Measurements from ENCODE around the gene STXBP6. TPM values are rescaled to one million over a fixed set of nuclear protein-coding genes. Genes with fewer than 3 reads are reported as not detected.
"Not testable (repeated sequence)": the region's sequence is repeated elsewhere in the genome, so short reads cannot be mapped to it uniquely, and the experiment has no call there.

STXBP6 gene
- total RNA-seq, 2 donors from 2014 or later = 11.0 to 23.9 TPM

DNA sequence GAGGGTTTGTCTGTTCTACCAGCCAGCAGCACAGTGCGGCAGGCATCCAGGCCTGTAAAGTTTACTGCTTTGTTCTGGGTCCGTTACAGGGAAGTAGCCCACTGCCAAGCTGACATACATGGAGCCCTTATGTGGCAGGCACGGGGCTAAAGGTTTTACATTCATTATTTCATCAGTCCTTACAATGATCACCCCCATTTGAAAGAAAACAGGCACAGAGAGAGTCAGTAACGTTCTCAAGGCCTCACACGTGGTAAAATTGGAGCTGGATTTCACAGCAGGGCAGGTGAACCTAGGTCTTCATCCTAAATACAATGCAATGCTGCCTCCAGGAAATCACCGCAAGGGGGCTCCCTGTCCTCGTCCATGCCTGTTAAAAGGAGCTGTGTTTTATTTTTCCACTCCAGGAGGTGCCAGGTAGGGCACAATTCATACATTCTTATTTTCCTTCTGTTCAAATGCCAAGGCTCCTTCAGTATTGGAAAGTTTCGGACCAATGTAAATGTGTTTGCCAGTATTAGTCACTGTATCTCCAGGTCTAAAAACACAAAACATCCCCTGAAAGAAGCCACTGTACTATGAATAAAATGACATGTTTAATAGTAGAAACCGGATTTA, 243.8 kb downstream of the STXBP6 start:
- peak; percentile 73 for DNase-seq
- peak; percentile 67 to 76 for ATAC-seq

DNA sequence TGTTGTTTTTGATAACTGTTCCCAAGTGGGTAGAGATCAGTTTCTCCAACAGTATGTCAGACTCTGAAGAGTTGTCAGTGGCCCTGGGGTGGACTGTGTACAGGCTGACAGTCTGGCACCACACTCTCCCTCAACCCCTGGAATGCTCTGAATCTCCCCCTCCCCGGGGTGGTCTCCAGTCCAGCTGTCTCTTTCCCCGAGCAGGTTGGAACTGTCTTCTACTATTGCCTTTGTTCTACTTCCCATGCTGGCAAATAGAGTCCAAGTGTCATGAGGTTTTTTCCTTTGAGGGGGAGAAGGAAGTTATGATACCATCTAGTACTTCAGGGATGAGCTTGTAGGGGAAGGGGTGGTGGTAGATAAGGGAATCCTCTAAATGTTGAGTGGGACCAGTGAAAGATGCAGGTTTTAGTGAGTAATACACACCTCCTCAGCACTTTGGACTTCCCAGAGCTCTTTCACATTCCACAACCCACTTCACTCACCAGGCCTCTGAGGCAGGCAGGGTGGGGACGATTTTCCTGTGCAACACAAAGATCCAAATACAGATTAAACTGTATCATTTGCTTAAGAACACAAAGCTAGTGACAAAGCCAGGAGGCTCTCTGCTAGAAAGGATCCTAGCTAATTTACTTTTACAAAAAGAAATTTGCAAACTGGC, 245.3 kb downstream of the STXBP6 start:
- no peak for DNase-seq
- intact Hi-C loops (cut with DNase I) = loop anchor here (5.0 kb wide), 2 partner anchors 328 to 348 kb away; no protein-coding TSS in a partner anchor
- ATAC-seq = no peak

More for the DNA sequence above, 243.8 kb downstream of the STXBP6 start:
- intact Hi-C loops (cut with DNase I) = loop anchor here in 1 of 2 donors (2.0 to 5.0 kb wide), 3 partner anchors 237 to 346 kb away; no protein-coding TSS in a partner anchor

DNA sequence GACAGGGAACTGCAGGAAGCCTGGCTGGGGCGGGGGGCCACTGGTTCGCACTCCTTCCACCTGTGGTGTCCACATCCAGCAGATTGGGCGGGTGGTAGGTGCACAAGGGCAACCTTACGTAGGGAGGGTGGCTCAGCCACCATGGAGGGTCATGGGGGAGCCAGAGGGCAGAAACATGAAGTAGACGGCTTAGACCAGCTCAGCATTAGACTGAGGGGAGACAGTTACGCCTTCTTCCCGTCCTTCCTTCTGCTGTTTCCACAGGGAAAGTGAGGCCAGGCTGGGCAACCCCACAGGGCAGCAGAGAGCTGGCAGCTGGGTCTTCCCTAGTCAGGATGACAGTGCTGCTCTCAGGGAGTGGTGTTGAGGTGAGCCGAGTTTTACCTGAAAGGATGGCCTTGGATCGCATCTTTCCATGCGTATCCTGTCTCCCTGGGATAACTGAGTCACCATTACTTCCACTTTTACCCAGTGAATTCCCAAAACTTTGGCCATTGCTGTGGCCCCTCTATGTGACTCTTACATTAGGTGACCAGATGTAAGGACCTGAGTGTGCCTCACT, 245.9 kb downstream of the STXBP6 start:
- intact Hi-C loops (cut with DNase I) = loop anchor here in 1 of 2 donors (5.0 kb wide), 1 partner anchor 348 kb away; no protein-coding TSS in a partner anchor
- DNase-seq = no peak
- ATAC-seq = no peak

DNA sequence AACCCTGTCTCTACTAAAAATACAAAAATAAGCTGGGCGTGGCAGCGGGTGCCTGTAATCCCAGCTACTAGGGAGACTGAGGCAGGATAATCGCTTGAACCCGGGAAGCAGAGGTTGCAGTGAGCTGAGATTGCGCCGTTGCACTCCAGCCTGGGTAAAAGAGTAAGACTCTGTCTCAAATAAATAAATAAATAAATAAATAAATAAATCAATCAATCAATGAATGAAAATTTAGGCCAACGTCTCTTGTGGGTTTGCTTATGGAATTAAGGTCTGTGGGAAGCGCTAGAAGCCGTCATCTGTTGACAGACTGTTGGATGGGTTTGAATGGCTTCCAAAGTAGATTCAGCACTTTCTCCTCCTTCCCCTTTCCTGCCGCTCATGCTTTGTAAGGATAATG, 246.5 kb downstream of the STXBP6 start:
- not testable (repeated sequence) for DNase-seq, ATAC-seq
- intact Hi-C loops (cut with DNase I) = loop anchor here in 1 of 2 donors (5.0 kb wide), 1 partner anchor 349 kb away; no protein-coding TSS in a partner anchor

DNA sequence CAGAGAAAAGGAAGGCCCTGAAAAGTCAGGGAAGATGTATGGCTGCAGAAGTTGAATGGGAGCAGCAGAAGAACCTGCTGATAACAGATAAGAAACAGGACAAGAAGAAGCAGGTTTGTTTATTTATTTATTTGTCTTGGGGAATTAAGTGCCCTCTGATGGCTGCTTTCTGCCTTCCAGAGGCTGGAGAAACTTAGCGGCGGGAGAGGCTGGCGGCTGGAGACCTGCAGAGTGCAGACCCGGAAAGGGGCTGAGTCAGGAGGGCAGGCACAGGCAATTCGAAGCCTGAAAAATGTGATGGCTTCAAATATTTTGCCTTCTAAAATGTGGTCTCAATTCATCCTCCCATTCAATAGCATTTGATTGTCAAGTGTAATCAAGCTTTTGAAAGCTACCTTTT, 247.7 kb downstream of the STXBP6 start:
- no peak for DNase-seq
- intact Hi-C loops (cut with DNase I) = loop anchor here in 1 of 2 donors (5.0 kb wide), 1 partner anchor 350 kb away; no protein-coding TSS in a partner anchor
- no peak for ATAC-seq

DNA sequence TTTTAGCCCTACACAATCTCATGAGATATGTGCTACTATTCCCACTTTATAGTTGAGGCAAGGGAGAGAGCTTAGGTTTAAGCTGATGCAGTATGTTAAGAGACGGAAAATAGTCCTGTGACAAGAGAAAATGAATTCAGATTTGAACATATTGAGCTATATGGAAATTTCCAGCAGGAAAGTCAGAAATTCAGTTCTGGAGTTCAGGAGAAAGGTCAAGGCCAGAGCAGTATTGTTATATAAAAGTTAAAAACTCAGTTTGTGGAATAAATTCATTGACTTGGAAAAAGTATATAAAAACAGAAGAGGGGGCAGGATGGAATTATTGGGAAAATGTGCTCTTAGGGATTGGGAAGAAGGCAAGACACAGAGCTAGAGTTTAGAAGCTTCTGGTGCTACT, 248.9 kb downstream of the STXBP6 start:
- intact Hi-C loops (cut with DNase I) = loop anchor here in 1 of 2 donors (5.0 kb wide), 1 partner anchor 351 kb away; no protein-coding TSS in a partner anchor
- no peak for ATAC-seq
- DNase-seq = no peak

DNA sequence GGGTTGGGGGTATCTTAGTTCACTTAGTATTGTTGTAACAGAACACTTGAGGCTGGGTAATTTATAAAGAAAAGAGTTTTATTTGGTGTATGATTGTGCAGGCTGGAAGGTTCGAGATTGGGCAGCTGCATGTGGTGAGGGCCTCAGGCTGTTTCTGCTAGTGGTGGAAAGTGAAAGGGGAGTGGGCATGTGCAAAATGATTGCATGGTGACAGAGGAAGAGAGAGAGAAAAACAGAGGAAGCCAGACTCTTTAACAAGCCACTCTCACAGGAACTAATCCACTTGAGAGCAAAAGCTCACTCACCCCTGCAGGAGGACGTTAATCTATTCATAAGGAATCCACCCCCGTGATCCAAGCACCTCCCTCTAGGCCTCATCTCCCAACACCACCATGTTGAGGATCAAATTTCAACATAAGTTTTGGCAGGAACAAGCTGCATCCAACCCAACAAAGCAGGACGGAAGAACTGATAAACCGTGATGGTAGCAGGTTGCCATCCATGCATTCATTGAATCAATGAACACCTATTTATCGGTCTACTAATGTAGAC, 251.0 kb downstream of the STXBP6 start:
- DNase-seq (no peak), ATAC-seq (no peak)
- intact Hi-C loops (cut with DNase I) = no loop called here

DNA sequence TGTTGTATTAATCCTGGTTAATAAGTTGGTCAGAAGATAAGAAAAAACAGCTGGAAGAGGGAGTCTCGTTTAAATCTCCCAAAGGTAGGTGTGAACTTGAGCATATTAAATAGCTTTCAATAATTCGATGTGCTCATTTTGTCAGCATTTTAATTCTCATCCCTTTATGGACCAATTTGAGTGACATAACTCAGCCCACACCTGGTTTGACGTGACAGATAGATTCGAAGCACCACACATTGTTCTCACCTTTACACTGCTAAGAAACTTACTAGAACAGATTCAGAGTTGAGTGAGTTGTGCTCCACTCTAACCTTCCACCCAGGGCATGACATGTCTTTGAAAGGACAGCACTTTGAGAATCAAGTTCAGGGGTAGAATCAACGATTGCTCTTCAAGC, 254.5 kb downstream of the STXBP6 start:
- DNase-seq (no peak), ATAC-seq (no peak)
- intact Hi-C loops (cut with DNase I) = no loop called here

DNA sequence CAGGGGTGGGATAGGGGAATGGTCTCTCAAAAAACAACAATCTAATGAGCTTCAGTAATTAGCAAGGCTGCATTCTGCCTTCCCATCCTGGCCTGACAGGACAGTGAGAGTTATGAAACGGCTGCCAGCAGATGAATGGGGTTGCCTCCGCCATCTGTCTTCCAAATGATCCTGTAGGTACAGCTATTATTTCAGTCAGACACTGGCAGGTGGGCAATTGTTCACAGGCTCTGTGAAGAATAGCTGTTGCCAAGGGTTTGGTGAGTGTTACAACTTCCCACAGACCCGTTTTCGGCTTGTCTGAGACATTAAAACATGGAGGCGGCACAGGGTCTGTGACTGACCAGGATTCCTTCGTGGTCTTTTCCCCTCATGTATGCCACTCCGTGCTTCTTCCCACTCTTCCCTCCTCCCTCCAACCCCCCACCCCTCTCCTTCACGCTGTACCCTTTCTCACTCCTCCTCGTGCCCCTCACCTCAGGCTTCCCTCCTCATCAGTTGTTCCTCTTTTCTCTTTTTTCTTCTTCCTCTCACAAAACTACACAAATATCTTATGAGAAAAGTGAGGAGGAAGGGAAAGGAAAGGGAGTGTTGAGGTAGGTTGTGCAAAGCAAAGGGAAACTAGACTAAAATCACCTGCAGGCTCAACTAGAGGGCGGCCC, 255.2 kb downstream of the STXBP6 start:
- ATAC-seq (no peak), DNase-seq (no peak)
- intact Hi-C loops (cut with DNase I) = no loop called here

DNA sequence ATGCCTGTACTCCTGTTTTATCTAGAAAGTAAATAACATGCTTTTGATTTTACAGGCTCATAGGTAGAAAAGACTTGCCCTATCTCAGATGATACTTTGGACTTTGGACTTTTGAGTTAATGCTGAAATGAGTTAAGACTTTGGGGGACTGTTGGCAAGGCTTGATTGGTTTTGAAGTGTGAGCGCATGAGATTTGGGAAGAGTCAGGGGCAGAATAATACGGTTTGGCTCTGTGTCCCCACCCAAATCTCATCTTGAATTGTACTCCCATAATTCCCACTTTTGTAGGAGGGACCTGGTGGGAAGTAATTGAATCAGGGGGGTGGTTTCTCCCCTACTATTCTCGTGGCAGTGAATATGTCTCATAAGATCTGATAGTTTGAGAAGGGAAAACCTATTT, 259.8 kb downstream of the STXBP6 start:
- DNase-seq = no peak
- no peak for ATAC-seq
- intact Hi-C loops (cut with DNase I) = no loop called here

DNA sequence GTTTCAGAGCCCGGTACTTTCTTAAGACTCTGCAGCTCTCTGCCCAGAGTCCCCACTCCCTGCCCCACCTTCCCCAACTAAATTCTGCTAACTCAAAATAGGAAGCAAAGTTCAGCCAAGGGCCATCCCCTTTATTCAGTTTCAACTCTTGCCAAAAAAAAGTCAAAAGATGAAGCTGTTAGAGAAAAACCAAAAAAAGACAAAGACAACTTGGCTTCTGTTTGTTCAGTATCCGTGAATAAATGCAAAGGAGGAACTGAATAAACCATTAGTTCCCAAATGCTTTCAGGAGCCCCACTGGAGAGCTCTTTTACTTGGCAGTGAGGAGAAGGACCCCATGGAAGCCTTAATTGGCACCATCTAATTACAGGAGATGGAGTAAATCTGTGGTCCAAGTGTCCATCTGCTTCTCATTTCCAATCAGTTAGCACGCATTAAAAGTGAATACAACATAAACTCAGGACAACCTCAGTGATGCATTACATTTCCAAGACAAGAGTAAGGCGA, 260.5 kb downstream of the STXBP6 start:
- intact Hi-C loops (cut with DNase I) = no loop called here
- peak; percentile 59 to 68 for ATAC-seq
- DNase-seq = no peak

DNA sequence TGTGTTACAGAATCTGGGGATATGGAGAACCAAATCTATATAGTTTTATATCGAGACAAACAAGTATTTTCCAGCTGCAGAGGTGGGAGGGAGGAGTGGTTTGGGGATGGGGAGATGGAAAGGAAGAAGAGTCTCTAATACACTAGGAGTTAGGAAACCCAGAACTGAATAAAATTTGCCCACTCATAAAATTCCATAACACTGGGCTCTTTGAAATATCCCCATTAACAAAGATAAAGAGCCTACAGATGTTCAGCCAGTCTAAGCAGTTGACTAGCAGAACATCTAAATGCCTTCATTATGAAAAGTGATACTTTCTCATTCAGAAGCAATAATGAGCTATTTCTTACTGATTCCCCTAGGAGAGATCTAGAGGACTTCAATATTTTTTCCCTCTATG, 264.2 kb downstream of the STXBP6 start:
- intact Hi-C loops (cut with DNase I) = no loop called here
- no peak for ATAC-seq
- no peak for DNase-seq

DNA sequence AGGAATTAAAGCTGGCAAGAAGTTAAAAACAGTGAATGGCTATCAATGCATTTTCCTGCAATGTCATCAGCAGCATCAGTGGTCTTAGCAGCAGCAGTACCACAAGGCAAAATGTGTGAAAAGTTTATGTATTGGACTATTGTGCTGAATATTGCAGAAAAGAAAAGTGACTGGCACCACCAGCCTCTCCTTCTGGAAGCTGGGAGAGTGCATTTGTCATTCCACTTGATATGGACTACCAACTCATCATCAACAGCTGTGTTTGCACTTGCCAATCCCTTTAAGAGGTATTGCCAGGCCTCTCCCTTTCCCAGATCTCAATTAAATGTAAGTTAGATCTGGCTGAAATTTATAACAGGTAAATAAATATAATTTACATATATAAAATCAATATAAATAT, 265.0 kb downstream of the STXBP6 start:
- intact Hi-C loops (cut with DNase I) = no loop called here
- ATAC-seq (no peak), DNase-seq (no peak)

DNA sequence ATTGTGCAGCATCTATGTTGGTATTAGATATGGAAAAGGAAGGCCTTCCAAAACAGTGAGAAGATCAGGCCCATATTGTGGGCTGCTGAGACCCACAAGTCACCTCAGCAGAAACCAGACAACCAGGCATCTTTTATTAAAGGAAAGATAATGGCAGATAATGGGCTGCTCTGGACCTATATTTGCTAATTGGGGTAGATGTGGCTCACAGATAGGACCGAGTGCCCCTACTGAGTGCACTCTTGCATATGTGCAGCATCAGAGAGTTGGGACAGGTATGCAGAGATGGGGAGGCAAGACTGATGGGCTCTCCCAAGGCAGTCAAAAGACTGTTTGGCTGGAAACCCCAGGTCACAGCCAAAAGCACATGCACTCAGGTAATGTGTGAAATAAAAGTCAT, 266.2 kb downstream of the STXBP6 start:
- intact Hi-C loops (cut with DNase I) = no loop called here
- no peak for DNase-seq
- no peak for ATAC-seq

DNA sequence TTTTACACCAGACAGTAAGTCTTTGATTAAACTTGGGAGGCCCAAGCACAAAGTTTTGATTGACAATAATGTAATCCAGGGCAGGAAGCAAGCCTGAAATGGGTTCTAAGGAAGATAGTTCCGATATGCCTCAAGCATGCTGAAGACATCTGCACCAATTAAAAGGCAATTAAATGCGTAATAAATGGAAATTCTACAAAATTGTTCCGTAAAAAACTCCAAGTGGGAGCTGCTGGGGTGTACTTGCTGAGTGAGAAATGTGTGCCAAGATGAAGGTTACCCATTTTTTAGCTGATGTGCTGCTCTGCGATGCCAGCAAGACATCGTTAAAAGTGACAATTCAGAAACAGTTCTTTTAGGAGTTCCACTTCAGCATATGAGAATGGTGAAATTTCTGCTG, 269.7 kb downstream of the STXBP6 start:
- intact Hi-C loops (cut with DNase I) = no loop called here
- ATAC-seq (no peak), DNase-seq (no peak)

DNA sequence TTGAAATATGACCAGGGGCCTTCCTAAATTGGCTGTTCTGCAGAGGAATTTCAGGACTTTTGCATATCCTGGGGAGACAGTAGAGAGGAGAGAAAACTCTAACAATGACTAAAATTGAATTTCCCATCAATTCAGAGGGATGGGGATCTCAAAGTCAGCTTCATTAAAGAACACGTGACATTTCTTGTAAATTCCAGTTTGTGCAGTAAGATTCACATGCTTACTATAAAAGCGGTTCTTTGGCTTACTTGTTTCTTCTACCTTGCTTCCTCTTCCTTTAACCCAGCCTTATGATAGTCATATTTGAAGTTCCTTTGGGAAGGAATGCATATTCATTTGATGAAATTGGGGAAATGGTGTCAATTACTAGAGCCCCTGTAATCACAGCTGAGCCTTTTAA, 272.3 kb downstream of the STXBP6 start:
- intact Hi-C loops (cut with DNase I) = no loop called here

DNA sequence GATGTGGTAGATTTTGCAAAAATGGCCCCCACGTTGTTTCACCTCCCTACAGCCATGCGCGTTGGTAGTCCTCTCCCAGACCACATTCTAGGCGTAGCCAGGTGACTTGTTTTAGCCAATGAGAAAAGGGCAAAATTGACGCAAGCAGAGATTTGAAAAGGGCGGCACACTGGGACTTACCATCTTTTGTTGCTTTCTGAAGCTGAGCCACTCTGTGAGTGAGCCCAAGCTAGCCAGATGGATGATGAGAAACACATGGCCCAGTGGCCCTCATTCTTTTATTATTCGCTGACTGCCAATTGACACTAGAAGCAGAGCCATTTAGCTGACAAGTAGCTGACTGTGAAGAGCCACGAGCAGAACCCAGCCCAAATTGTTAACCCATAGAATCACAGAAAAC, 274.0 kb downstream of the STXBP6 start:
- intact Hi-C loops (cut with DNase I) = no loop called here
- DNase-seq = no peak
- no peak for ATAC-seq

More for the DNA sequence above, 272.3 kb downstream of the STXBP6 start:
- ATAC-seq (no peak), DNase-seq (no peak)

DNA sequence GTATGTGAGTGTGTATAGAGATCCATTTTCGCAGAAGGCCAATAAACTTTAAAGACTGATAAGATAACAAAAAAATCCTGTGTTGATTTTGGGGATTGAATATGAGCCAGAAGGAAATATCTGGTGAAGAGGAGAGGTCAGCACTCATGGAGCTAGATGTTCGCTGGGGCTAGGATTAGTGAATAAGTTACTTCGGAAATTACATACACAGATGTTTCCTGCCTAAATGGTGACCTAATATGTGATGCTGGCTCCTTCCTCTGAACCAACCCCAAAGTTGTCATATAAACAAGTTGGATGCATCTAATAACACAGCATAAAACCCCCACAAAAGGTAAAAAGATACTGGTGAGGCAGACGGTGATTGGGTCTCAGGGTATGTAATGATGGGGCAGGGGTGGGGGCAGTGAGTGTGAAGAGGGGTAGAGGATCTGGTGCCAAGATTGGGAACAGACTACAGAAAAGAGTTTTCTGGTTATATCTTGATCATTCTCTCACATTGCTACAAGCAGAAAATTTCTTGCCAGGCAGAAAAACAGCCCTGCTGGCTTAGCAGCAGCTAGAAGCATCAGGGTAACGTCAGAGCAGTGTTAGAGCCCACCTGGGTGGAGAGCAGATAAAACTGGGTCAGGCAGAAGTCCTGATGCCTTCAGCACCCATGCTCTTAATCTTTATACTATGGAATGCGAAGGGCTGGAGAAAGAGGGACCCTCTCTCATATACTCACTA, 275.6 kb downstream of the STXBP6 start:
- intact Hi-C loops (cut with DNase I) = no loop called here

DNA sequence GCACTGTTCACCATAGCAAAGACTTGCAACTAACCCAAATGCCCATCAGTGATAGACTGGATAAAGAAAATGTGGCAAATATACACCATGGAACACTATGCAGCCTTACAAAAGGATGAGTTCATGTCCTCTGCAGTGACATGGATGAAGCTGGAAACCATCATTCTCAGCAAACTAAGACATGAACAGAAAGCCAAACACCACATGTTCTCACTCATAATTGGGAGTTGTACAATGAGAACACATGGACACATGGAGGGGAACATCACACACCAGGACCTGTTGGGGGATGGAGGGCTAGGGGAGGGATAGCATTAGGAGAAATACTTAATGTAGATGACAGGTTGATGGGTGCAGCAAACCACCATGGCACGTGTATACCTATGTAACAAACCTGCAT, 276.4 kb downstream of the STXBP6 start:
- DNase-seq; intact Hi-C loops (cut with DNase I); ATAC-seq: not testable (repeated sequence)

More for the DNA sequence above, 275.6 kb downstream of the STXBP6 start:
- DNase-seq = no peak
- peak in 1 of 2 donors; percentile 70 for ATAC-seq
